ENCODE measurements around the gene MAP4K2. TPM values are rescaled to one million over a fixed set of nuclear protein-coding genes. Genes with fewer than 3 reads are reported as not detected.
A peak's percentile ranks its signal among the peaks of the same experiment; 100 is the strongest.

Gene MAP4K2
- total and polyA plus RNA-seq, 9 of the 15 experiments (the other 6 are each of a cell fraction or from before 2014, with no cell fraction given): 0.13 to 14.5 (median 7.3) TPM

- TF ChIP-seq ETS1 (conservative IDR thresholded peaks at IDR 0.05; ENCODE audit: control insufficient read depth, low read depth, low read length) (peak; percentile 82), ZNF24 (IDR thresholded peaks at IDR 0.05) (no peak), NRF1 (conservative IDR thresholded peaks at IDR 0.05 in 1 of 2, IDR thresholded peaks at IDR 0.05 in 1 of 2) (peak; percentile 78 to 81), NONO (IDR thresholded peaks at IDR 0.05; ENCODE audit: low read depth in 2 of 2, low read length in 1 of 2) (peak in 1 of 2 experiments; percentile 85; a peak in 2 of 4 replicates), ELK1 (CRISPR knock-in tag; IDR thresholded peaks at IDR 0.05) (no peak), FIP1L1 (IDR thresholded peaks at IDR 0.05; ENCODE audit: low read depth, low read length, poor library complexity, severe bottlenecking) (peak; percentile 46), ZNF239 (CRISPR knock-in tag; IDR thresholded peaks at IDR 0.05) (no peak), NFATC3 (IDR thresholded peaks at IDR 0.05) (no peak), ZNF280B (CRISPR knock-in tag; IDR thresholded peaks at IDR 0.05) (no peak), BACH1 (tag; IDR thresholded peaks at IDR 0.05) (no peak), SREBF2 (CRISPR knock-in tag; IDR thresholded peaks at IDR 0.05) (no peak), KLF6 (CRISPR knock-in tag; IDR thresholded peaks at IDR 0.05; ENCODE audit: borderline replicate concordance) (0 out of 2 replicates have a peak, but pooled peaks have one; percentile 34), YY1 (IDR thresholded peaks at IDR 0.05; ENCODE audit: borderline replicate concordance in 1 of 3, control insufficient read depth in 1 of 3, extremely low read depth in 1 of 3, insufficient read depth in 3 of 3, insufficient read length in 1 of 3, insufficient replicate concordance in 2 of 3, low read depth in 1 of 3, low read length in 2 of 3) (peak in 2 of 3 experiments; percentile 44 to 69), HDAC2 (IDR thresholded peaks at IDR 0.05) (no peak), MNT (conservative IDR thresholded peaks at IDR 0.05) (peak in 1 of 2 experiments; percentile 40; a peak in 2 of 4 replicates), NFRKB (IDR thresholded peaks at IDR 0.05; ENCODE audit: low read depth) (no peak), PHF8 (IDR thresholded peaks at IDR 0.05; ENCODE audit: borderline replicate concordance, low read length) (peak; percentile 51; the same call in 1 of the 2 replicates), ZNF316 (IDR thresholded peaks at IDR 0.05) (no peak), ZNF165 (CRISPR knock-in tag; IDR thresholded peaks at IDR 0.05; ENCODE audit: borderline replicate concordance) (no peak), RBM25 (IDR thresholded peaks at IDR 0.05; ENCODE audit: low read depth, low read length, severe bottlenecking) (peak; percentile 49), CREM (IDR thresholded peaks at IDR 0.05; ENCODE audit: low read depth) (peak; percentile 64), KDM2B (CRISPR knock-in tag; IDR thresholded peaks at IDR 0.05) (no peak), HDAC1 (IDR thresholded peaks at IDR 0.05) (no peak; a peak in 1 of 4 replicates)
These were observed 41.5 kb upstream of the MAP4K2 start, which contains the start of gene CDC42BPG (continued) for GRCh38 chr11:64844330-64845128.

Data from K562 (cell line).